Sciatic nerve (tissue), 2 donors: ENCODE results near the gene CSNK1D. TPM values are rescaled to one million over a fixed set of nuclear protein-coding genes. Genes with fewer than 3 reads are reported as not detected.

Experiments
- ATAC-seq: fragments of 200-7000 bp; cut with Tn5 transposase; one replicate; pipeline ENCODE4 v1.9.1; 2020; ENCODE audit warnings: mild to moderate bottlenecking, moderate library complexity
- DNase-seq: peaks from one replicate; pipeline ENCODE4 v3.0.0-alpha.2; 2020; ENCODE audit warnings: low spot score
- intact Hi-C: fragments of 100-400 bp; cut with DNase I; formaldehyde crosslinking; loops from one replicate; pipeline ENCODE4 v1.14.2; 2022
- total RNA-seq: library from RNA; stranded (reverse); fragmentation: NEBNext Ultra II Directional; extraction: Animal tissue kit (Norgen Biotek cat#: 25700); gene quantifications from one replicate; pipeline ENCODE4 v1.2.1, GENCODE V29; 2021
- donor health status: DM: no; HTN: no; CAD: no.
- donor health status: DM: no; HTN: no; CAD: no.

CSNK1D gene
- total RNA-seq: 152 TPM

DNA sequence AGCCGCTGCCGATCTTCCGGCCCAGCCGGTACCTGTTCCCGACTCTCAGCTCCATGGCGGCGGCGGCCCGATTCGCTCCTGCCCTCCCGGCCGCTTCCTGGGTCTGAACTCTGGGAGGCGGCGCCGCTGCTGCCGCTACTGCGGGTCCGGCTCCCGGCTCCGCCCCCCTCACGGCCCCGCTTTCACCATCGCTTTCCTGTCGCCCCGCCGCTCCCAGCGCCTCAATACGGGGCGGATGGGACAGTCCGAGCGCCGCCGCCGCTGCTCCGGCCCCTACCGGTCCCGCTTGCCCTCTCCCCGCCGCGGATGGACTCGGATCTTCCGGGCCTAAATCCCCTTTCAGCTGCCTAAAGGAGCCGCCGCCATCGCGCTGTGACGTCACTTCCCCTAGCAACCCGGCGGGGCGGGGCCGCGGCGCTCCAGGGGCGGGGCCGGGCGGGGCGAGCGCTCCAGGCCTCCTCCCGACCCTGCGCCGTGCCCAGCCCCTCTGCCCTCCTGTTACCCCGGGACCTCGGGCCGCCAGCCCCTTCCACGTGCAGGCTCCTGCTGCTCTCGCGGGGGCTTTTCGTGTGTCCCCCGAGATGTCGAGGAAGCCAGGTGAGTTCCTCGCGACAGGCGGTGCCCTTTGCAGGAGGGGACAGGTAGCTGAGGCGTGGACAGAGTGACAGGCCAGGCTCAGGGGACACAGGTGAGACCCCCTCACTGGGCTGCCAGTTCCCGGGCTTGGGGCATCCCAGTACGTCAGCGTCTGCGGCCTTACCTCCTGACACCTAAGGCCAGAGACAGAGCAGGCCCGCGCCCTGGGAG, at the start of gene CSNK1D:
Gene CSNK1D, minus strand, starts transcription at position 374 of the 807 bp plus-strand sequence. Its CDS starts 319 bp downstream, at position 55.
- intact Hi-C loops: no loop called here
- ATAC-seq (peak; percentile 93), DNase-seq (peak; percentile 95)

DNA sequence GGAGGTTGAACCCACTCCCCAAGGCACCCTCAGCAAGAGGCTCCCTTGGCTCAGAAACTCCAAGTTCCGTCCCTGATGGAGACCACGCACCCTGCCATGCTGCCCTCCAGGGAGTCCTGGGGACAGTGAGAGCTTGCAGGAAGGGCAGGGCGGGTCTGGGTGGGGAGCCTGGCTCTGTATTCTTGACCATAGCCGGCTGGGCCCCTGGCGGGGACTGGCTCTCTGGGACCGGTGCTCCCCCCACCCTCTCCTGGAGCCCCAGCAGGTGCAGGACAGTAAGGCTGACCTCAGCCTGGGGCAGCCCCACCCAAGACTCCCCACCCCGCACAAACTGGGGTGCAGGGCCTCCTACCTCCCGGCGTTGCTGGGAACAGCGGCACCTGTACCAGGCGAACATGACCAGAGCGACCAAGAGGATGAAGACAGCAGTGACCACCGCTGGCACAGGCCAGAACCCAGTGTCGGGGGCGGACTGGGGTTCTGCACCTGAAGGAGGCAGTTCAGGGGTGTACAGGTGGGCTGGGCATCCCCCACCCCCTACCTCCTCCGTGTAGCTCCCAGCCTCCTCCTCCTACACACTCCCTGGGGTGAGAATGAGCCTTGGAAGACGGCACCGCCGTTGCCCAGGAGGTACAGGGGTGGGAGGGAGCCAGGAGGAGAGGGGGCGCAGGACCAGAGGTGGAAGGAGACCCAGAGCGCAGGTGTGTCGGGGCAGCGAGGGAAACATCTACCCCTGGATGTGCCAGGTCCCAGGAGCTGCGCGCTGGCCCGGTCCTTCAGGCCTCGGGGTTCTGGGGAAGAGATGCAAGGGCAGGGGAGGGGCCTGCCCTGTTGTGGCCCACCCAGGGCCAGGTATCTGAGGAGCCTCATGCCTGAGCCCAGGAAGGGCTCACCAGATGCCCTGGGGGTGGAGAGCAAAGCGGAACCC, 49.3 kb upstream of the CSNK1D start:
- ATAC-seq (no peak), DNase-seq (no peak)
- intact Hi-C loops: loop anchor here (5.0 to 10.0 kb wide), 2 partner anchors 85 to 118 kb away; no protein-coding TSS in a partner anchor

DNA sequence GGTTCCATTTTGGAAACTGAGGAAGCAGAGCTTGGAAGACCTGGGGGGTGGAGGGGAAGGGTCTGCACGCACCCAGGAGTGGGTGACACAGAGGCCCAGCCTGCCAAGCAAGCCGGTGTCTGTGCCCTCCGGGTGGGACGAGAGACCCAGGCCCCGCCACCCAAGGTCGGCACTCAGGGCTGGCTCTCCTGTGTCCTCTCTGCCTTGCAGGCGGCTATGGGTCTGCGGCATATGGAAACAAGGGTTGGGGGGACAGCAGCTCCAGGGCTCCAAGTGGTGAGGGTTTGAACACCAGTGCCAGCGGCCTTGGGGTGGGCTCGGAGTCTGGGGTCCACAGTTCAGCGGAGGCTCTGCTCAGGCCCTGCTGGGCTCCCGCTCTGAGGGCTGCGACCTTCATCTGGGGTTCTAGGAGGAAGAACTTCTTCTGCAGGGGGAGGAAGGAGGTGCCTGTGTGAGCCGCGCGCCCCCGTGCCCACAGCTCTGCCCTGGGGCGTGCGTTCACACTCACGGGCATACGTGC, 48.5 kb upstream of the CSNK1D start:
- no peak for DNase-seq
- no peak for ATAC-seq

DNA sequence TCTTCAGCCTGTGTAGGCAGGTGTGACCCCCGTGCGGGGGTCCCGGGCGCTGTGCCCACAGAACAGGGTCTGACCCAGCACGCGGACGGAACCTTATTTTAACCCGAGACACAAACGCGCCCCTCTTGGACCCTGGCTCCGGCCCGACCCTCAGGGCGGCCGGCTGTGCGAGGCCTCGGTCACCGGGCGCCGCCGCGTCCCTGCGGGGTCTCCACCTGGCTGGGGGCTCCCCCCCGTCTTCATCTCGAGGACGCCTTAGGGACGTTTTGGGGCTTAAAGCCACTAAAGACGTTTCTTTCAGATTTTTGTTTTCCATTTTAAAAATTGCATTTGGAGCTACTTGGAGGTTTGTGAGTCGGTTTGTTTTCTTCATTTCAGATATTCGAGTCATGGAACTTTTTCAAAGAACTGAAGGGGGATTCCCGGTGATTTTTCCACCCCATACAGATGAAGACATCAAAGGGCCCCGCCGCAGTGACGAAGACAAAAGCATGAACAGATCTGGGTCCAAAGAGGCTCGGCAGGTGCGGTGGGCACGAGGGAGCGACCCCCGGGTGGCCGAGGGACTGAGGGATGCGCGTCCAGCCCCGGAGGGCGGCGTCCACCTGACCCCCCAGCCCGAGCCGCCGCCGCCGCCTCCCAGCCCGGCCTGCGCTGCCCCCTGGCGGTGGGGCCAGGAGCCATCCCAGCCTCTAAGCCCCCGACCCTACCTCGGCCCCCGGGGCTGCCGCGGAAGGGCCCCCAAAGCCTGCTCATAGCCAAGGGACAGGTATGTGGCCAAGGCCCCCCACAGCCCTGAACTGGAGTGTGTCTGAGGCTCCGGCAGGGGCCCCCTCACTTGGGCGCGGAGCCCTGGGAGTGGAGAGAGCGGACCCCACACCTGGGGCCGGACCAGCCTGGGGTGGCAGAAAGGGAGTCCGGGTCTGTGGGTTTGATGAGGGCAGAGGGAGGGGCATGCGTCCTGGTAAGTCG, 47.7 kb upstream of the CSNK1D start:
- peak; percentile 35 for ATAC-seq
- intact Hi-C loops: loop anchor here (5.0 to 10.0 kb wide), 2 partner anchors 84 to 116 kb away; no protein-coding TSS in a partner anchor
- no peak for DNase-seq

More for the DNA sequence above, 48.5 kb upstream of the CSNK1D start:
- intact Hi-C loops: loop anchor here (5.0 to 10.0 kb wide), 2 partner anchors 85 to 117 kb away; no protein-coding TSS in a partner anchor

DNA sequence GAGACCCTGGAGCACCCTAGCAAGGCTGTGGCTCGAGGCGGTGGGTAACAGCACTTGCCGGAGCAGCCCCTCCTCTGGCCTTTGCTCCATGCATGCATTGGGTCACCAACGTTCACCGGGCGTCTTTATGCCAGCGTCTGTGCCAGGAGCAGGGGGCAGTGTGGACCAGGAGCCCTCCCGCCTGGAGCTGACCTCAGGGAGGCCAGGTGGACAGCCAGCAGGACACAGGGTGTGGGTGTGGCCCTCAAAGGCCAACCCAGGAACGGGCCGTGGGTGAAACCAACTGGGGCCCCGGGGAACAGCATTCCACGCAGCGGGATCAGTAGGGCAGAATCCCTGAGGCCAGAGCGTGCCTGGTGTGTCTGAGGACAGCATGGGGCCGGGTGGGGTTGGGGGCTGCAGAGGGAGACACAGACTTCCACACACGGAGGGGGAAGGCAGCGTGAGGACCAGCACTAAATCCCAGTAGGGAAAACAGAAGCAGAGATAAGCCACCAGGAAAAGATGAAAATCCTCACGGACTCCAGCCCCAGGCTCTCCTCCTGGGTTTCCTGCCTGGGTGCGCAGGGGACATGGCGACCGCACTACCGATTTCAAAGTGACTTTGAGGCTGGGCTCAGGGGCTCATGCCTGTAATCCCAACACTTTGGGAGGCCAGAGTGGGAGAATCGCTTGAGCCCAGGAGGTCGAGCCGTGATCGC, 46.8 kb upstream of the CSNK1D start:
- ATAC-seq: no peak
- no peak for DNase-seq
- intact Hi-C loops: loop anchor here (5.0 to 10.0 kb wide), 2 partner anchors 83 to 115 kb away; no protein-coding TSS in a partner anchor

DNA sequence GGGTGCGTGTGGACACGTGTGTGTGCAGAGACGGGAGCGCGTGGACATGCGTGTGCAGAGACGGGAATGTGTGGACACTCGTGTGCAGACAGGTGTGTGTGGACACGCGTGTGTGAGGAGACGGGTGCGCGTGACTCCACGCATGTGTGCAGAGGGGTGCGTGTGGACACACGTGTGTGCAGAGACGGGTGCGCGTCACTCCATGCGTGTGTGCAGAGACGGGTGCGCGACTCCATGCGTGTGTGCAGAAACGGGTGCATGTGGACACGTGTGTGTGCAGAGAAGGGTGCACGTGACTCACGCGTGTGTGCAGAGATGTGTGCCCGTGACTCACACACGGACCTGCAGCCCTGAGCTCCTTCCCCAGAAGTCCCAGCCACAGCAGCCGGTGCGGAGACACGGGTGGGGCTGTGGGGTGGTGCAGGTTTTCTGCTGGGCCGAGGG, 46.1 kb upstream of the CSNK1D start:
- no peak for DNase-seq
- intact Hi-C loops: loop anchor here (5.0 to 10.0 kb wide), 3 partner anchors 82 to 275 kb away; no protein-coding TSS in a partner anchor
- ATAC-seq: no peak

DNA sequence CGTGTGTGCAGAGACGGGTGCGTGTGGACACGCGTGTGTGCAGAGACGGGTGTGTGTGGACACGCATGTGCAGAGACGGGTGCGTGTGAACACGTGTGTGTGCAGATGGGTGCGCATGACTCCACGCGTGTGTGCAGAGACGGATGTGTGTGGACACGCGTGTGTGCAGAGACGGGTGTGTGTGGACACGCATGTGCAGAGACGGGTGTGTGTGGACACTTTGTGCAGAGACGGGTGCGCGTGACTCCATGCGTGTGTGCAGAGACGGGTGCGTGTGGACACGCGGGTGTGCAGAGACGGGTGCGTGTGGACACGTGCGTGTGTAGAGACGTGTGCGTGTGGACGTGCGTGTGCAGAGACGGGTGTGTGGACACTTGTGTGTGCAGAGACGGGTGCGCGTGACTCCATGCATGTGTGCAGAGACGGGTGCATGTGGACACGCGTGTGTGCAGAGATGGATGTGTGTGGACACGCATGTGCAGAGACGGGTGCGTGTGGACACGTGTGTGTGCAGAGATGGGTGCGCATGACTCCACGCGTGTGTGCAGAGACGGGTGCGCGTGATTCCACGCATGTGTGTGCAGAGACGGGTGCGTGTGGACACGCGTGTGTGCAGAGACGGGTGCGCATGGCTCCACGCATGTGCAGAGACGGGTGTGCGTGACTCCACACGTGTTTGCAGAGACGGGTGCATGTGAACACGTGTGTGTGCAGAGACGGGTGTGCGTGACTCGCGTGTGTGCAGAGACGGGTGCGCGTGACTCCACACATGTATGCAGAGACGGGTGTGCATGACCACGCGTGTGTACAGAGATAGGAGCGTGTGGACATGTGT, 45.5 kb upstream of the CSNK1D start:
- no peak for DNase-seq
- no peak for ATAC-seq
- intact Hi-C loops: loop anchor here (10.0 kb wide), 1 partner anchor 274 kb away; no protein-coding TSS in a partner anchor

DNA sequence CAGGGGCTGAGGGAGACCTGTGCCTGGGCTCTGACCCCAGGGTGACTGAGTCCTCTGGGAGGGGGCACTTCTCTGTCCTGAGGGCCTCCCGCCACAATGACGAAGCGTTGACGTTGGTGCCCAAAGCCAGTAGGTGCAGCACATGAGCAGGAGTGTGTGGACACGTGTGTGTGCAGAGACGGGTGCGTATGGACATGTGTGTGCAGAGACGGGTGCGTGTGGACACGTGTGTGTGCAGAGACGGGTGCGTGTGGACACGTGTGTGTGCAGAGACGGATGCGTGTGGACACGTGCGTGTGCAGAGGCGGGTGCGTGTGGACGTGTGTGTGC, 44.6 kb upstream of the CSNK1D start:
- ATAC-seq: no peak
- DNase-seq: no peak
- intact Hi-C loops: loop anchor here (10.0 kb wide), 1 partner anchor 273 kb away; no protein-coding TSS in a partner anchor

DNA sequence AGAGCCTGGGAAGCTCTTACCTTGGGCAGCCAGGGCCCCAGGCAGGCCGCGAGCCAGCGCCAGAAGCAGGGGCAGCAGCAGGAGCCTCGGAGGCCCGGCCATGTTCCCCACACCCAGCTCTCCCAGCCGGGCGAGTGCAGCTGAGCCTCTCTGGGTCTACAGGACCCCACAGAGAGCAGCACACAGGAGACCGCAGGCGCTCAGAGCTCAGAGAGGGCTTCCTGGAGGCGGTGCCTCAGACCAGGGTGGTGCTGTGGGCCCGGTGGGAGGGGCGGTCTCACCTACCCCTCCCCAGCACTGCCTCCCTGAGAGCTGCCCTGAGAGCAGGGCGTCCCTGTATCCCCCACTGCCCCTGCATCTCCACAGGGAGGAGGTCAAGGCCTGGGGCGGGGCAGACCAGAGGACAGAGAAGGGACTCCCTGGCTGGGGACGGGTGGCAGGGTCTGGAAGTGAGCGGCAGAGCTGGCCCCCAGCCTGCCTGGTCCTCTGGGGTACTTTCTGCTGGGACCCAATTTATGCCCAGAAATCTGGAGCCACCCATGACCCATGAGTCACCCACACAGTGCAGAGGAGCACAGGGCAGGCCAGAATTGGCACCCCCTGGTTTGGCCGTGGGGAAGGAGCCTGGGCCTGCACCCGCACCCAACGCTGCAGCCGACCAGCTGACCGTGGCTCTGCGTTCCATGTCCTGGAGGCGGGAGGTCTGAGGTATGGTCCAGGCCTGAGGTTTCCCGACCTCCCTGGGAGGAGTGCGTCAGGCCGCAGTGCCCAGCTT, 44.1 kb upstream of the CSNK1D start, which contains the start of gene CD7:
Gene CD7, minus strand, starts transcription at position 215 of the 775 bp plus-strand sequence. Its CDS starts 113 bp downstream, at position 102.
- ATAC-seq: no peak
- intact Hi-C loops: loop anchor here (10.0 kb wide), 1 partner anchor 273 kb away; no protein-coding TSS in a partner anchor
- no peak for DNase-seq

DNA sequence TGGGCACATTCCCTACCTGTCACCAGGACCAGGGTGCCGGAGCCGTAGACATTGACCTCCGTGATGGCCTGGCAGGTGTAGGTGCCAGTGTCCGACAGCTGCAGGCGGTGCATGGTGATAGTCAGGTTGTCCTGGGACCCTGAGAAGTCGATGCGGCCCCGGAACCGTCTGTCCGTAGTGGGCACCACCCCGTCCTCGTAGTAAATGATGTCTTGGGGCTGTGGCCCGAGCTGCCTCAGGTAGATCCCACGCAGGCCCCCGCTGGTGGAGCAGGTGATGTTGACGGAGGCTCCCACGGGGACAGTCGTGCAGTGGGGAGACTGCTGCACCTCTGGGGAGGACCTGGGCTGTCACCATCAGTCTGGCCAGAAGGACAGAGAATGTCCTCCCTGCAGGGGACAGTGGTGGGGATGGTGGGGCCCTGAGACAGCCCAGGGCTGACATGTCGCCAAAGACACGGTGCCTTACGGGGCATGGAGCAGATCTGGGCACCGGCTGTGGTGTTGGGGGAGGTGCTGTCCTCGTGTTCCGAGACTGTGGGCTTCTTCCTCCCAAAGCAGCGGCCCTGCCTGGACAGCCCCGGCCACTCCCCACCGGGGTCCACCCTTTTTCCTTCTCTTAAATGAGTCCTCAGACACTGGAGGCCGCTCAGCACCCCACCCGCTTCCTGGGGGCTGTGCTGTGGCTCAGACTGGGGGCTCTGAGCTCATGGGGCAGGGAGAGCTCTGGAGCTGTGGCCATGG, 43.3 kb upstream of the CSNK1D start:
- intact Hi-C loops: loop anchor here (10.0 kb wide), 1 partner anchor 272 kb away; no protein-coding TSS in a partner anchor
- ATAC-seq (no peak), DNase-seq (no peak)

DNA sequence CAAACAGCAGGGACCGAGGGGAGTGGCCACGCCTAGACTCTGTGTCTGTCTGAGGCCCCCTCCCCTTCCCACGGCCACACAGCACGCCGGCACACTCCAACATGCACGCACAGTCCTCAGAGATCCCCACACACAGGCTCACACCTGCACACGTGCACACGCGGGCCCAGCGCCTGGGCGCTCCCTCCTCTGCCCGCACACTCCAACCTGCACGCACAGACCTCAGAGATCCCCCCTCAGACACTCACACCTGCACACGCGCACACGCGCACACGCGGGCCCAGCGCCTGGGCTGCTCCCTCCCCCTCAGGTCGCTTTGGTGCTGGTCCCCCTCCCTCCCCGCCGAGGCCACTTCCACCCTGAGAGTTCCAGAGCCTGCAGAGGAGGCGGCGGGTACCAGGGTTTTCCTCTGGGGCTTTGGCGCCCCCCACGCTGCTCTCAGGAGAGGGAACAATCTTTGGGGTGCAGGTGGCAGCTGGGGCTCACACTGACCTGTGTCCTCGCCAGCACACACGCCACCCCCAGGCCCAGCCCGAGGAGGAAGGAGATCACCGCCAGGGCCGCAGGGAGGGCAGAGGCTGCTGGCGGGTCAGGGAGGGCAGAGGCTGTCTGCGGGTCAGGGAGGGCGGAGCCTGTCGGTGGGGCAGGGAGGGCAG, 42.3 kb upstream of the CSNK1D start:
- intact Hi-C loops: loop anchor here (10.0 kb wide), 1 partner anchor 271 kb away; no protein-coding TSS in a partner anchor
- ATAC-seq: peak; percentile 30
- DNase-seq: no peak

DNA sequence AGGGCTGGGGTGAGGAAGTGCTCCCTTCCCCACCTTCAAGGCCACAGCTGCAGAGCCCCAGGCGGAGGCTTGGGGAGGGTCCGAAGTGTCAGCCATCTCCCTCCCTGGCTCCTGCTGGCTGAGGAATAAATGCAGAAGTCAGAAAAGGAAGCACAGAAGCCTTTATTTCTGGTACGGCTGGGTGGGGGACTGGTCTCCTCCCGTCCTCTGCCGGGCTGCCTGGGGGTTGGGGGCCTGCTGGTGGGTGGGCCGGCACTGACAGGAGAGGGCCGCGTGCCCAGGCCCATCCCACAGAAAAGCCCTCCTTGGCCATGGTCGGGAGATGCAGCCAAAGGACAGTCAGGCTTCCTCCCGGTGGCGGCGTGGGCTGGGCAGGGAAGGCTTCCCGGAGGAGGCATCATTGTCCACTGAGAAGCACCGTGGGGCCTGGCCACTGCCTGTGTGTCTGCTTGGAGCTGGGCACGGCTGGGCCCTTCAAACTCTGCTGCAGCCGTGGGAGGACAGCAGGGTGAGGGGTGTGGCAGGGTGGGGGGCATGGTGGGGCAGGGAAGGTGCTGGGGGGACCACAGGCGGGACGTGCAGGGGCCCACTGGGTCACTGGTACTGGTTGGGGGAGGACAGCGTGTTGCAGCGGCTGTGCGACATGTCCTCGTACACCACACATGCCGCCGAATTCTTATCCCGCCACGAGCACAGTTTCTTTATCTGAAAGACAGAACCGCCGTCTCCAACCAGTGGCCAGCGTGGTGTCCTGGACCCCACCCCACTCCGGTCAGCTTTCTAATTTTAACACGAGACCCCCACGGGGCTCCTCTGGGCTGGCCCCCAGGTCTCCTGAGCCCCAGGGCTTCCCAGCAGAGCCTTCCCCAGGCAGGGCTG, 41.5 kb upstream of the CSNK1D start:
- intact Hi-C loops: loop anchor here (10.0 kb wide), 1 partner anchor 270 kb away; no protein-coding TSS in a partner anchor
- no peak for DNase-seq
- ATAC-seq: no peak

DNA sequence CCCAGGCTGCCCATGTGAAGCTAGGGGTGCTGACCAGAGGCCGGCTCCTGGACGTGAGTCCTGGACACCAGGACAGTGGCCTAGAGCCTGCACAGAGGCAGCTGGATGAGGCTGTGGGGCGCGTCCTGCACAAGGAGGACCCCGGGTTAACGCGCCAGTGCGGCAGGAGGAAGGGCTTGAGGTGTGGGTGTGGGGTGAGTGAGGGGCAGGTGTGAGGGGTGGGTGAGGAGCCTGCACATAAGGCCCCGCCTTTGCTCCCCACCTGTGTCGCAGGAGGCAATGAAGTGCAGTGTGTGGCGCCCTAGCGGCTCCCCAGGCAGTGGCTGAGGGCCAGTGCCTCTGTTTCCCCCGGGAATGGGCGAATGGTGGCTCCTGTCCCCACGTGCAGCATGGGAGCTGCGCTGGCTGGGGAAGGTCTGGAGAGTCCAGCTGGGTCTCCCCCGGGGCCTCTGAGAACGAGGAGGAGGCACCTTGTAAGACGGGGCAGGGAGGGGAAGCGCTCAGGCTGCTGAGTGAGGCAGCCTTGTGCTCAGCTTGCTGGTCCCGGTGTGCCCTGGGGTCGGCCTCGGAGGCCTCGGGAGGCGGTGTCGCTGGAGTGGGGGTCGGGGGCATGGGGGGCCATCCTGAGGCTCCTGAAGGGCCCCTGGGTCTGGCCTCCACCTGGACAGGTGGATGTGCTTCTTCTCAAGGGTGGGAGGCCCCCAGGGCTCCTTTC, 40.7 kb upstream of the CSNK1D start:
- intact Hi-C loops: loop anchor here (10.0 kb wide), 1 partner anchor 269 kb away; no protein-coding TSS in a partner anchor
- ATAC-seq (no peak), DNase-seq (no peak)
